ENCODE data around the gene MADCAM1. TPM values are rescaled to one million over a fixed set of nuclear protein-coding genes. Genes with fewer than 3 reads are reported as not detected.

The MADCAM1 gene
- total and polyA plus RNA-seq, 4 donors = 0.24 to 4.4 (median 0.61) TPM

DNA sequence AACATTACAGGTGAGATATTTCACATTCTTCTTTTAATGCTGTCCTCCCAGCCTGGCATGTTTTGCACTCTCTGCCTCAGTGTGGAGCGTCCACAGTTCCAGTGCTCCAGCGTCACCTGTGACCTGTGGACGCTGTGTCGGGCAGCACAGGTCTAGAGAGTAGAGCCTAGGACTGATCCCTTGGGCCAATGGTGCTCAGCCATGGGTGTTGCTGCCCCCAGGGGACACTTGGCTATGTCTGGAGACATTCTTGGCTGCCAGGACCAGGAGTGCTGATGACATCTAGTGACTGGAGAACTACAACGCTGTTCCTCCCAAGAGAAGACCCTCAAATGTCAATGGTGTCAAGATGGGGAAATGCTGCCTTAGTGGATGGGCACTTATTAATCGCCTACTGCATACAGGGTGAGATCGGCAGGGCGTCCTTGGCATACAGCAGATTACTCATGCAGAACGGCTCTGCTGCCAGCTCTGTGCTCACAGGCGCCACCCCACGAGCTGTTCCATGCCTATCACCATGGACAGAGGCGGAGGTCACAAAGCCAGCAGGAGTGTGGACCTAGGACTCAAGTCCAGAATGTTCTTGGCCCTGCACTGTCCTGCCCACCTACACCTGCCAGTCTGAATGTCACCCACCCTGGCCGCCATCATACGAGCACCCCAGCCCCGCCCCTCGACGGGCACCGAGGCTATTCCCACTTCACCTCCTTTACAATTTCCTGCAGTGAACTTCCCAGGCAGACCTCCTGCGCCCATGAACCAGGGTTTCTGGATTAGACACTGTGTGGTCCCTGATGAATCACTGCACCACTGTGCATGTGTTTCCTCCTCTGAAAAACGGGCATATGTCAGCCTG is 13.9 kb upstream of the MADCAM1 start:
- no peak for TF ChIP-seq CTCF (IDR thresholded peaks at IDR 0.05; ENCODE audit: control extremely low read depth, extremely low read depth)
- WGBS, 2 donors = 58 to 64% methylated on average over 20 of the region's 20 CpGs
- ATAC-seq (ENCODE audit: insufficient read depth, low FRiP score) = no peak

DNA sequence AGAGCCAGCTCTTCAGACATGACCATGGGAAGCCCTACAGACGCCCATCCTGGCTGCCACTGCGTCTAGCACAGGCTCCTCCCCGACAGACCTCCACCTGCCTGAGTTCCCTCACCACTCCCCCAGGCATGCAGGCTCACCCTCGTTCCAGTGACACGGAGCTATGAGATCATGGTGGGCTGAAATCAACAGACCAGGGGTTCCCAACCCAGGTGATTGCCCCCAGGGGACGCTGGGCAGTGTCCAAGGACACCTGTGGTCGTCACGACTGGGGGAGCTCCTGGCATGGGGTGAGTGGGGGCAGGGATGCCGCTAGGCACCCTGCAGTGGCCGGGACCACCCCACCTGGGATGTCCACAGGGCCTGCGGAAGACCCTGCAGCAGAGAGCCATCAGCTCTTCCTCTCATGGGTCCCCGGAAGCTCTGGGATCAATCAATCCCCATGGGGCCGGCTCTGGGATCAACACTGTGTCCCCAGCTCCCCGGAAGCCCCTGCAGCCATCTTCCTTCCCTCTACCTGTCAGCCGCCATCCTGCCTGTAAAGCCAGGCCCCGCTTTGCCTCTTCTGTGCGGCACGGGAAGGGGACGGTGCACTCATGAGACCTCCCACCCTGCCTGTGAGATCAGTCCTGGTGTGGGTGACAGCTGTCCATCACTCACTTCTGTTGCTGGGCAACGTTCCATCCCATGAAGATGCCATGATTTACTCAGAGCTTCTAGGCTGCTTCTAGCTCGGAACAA is 12.8 kb upstream of the MADCAM1 start:
- peaks cover 0 to 8% (median 3%) of the 10 kb centered on the region in 4 donors for H3K9me3 ChIP-seq (ENCODE audit: control insufficient read depth in 4 of 4, insufficient read depth in 3 of 4, low read length in 3 of 4)
- DNase-seq (no peak), ATAC-seq (ENCODE audit: insufficient read depth, low FRiP score) (no peak)
- peaks cover 0 to 12% (median 0%) of the 10 kb centered on the region in 3 donors for H3K27me3 ChIP-seq (ENCODE audit: control insufficient read depth in 3 of 3, insufficient read depth in 3 of 3, low read length in 2 of 3)
- H3K36me3 ChIP-seq (ENCODE audit: control insufficient read depth in 4 of 4, insufficient read depth in 4 of 4, low read length in 4 of 4) = no peaks in the 10 kb centered on the region
- H3K9ac ChIP-seq (ENCODE audit: insufficient read depth in 1 of 2, low read length in 2 of 2) = no peak overlapping the region
- H3K27ac ChIP-seq (ENCODE audit: low read depth in 1 of 2, low read length in 1 of 2) = no peak overlapping the region
- peaks cover 0 to 4% (median 2%) of the 10 kb centered on the region in 5 donors for H3K4me1 ChIP-seq (ENCODE audit: control insufficient read depth in 5 of 5, insufficient read depth in 5 of 5, low read length in 5 of 5)
- H3K4me3 ChIP-seq = no peak overlapping the region
- no peak for TF ChIP-seq CTCF (IDR thresholded peaks at IDR 0.05; ENCODE audit: control extremely low read depth, extremely low read depth)
- 54 to 62% methylated on average over 21 of the region's 21 CpGs for WGBS, 2 donors

More for the DNA sequence above, 13.9 kb upstream of the MADCAM1 start:
- Histone ChIP-seq H3K36me3 (ENCODE audit: control insufficient read depth in 4 of 4, insufficient read depth in 4 of 4, low read length in 4 of 4) (no peaks in the 10 kb centered on the region), H3K4me1 (ENCODE audit: control insufficient read depth in 5 of 5, insufficient read depth in 5 of 5, low read length in 5 of 5) (peaks cover 0 to 4% (median 2%) of the 10 kb centered on the region in 5 donors), H3K27me3 (ENCODE audit: control insufficient read depth in 3 of 3, insufficient read depth in 3 of 3, low read length in 2 of 3) (peaks cover 0 to 12% (median 0%) of the 10 kb centered on the region in 3 donors), H3K27ac (ENCODE audit: low read depth in 1 of 2, low read length in 1 of 2) (no peak overlapping the region), H3K4me3 (no peak overlapping the region), H3K9me3 (ENCODE audit: control insufficient read depth in 4 of 4, insufficient read depth in 3 of 4, low read length in 3 of 4) (peaks cover 0 to 8% (median 3%) of the 10 kb centered on the region in 4 donors), H3K9ac (ENCODE audit: insufficient read depth in 1 of 2, low read length in 2 of 2) (no peak overlapping the region)
- no peak for DNase-seq

DNA sequence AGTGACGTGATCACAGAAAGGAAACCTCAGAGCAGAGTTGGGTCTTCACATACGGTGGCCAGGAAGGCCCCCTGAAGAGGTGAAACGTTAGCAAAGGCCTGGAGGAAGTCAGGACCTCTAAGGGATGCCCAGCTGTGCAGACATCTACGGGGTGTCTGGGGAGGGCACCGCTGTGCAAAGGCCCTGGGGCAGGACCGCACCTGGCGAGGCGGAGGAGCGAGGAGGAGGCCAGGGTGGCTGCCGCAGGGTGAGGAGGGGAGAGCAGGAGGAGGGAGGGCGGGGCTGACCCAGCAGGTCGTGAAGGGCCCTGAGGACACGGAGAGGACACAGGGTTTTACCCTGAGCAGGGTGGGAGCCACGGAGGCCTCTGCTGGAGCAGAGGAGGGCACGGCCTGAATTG is 11.8 kb upstream of the MADCAM1 start:
- H3K4me3 ChIP-seq = no peak overlapping the region
- peaks cover 0 to 5% (median 0%) of the 10 kb centered on the region in 5 donors for H3K4me1 ChIP-seq (ENCODE audit: control insufficient read depth in 5 of 5, insufficient read depth in 5 of 5, low read length in 5 of 5)
- ATAC-seq (ENCODE audit: insufficient read depth, low FRiP score) (no peak), DNase-seq (no peak)
- H3K27ac ChIP-seq (ENCODE audit: low read depth in 1 of 2, low read length in 1 of 2) = no peak overlapping the region
- TF ChIP-seq CTCF (IDR thresholded peaks at IDR 0.05; ENCODE audit: control extremely low read depth, extremely low read depth) = no peak
- no peak overlapping the region for H3K9ac ChIP-seq (ENCODE audit: insufficient read depth in 1 of 2, low read length in 2 of 2)
- H3K36me3 ChIP-seq (ENCODE audit: control insufficient read depth in 4 of 4, insufficient read depth in 4 of 4, low read length in 4 of 4) = no peaks in the 10 kb centered on the region
- H3K9me3 ChIP-seq (ENCODE audit: control insufficient read depth in 4 of 4, insufficient read depth in 3 of 4, low read length in 3 of 4) = peaks cover 0 to 8% (median 3%) of the 10 kb centered on the region in 4 donors
- H3K27me3 ChIP-seq (ENCODE audit: control insufficient read depth in 3 of 3, insufficient read depth in 3 of 3, low read length in 2 of 3) = peaks cover 0 to 12% (median 0%) of the 10 kb centered on the region in 3 donors
- 66 to 76% methylated on average over 15 of the region's 15 CpGs for WGBS, 2 donors
